Measurements from ENCODE around the gene SH3PXD2A. TPM values are rescaled to one million over a fixed set of nuclear protein-coding genes. Genes with fewer than 3 reads are reported as not detected.

The SH3PXD2A gene
- polyA plus RNA-seq, 4 donors = 2.2 to 28.3 (median 8.7) TPM

DNA sequence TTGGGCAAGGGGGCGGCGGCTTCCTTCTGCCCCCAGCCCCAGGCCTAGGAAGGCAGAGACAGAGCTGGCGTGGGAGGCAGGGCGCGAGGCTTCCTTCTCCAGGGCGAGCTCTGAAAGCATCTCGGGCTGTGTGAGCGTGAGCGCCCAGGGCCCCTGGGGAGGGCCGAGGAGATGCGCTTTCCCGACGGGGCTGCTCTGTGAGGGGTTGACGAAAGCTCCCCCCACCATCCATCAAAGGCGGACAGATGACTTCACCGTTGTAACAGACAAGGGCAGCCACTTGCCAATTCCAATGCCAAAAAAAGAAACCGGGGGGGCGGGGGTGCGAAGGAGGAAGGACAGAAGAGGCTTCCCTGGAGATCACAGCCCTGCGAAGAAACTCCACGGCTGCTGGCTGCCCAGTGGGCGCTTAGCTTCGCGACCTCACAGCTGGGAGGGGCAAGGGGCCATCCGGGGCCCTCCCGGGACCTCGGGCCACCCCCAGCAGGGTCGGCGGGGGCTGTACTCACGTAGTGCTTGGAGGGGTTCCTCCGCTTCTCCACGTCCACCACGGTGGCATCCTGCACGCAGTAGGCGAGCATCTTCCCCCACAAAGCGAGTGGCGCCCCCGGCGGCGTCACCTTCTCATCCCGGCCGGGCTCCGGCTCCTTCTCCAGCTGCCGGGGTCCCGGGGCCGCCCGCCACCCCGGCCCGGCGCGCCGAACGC, 537 bp downstream of the SH3PXD2A start:
- Histone ChIP-seq H3K4me3 (ENCODE audit: low read depth in 1 of 3, low read length in 3 of 3) (peak overlapping the region; percentile 61 to 85 (median 62)), H3K4me1 (ENCODE audit: control insufficient read depth in 3 of 3, insufficient read depth in 2 of 3, low read depth in 1 of 3, low read length in 2 of 3) (peaks cover 0 to 52% (median 12%) of the 10 kb centered on the region in 3 donors), H3K36me3 (ENCODE audit: control insufficient read depth in 3 of 3, insufficient read depth in 2 of 3, low read depth in 1 of 3, low read length in 3 of 3) (peaks cover 0 to 18% (median 0%) of the 10 kb centered on the region in 3 donors), H3K27ac (ENCODE audit: low read depth in 1 of 3, low read length in 2 of 3) (peak overlapping the region; percentile 30 to 79 (median 52)), H3K27me3 (ENCODE audit: control insufficient read depth in 3 of 3, insufficient read depth in 3 of 3, low read length in 3 of 3) (no peaks in the 10 kb centered on the region), H3K9me3 (ENCODE audit: control insufficient read depth in 2 of 2, insufficient read depth in 1 of 2, low read depth in 1 of 2, low read length in 1 of 2) (no peaks in the 10 kb centered on the region)
- DNase-seq = peak in 1 of 2 donors; percentile 67
- WGBS, 3 donors = 1 to 3% (median 1%) methylated on average over 35 to 53 of the region's 53 CpGs
- no peak for FAIRE-seq

DNA sequence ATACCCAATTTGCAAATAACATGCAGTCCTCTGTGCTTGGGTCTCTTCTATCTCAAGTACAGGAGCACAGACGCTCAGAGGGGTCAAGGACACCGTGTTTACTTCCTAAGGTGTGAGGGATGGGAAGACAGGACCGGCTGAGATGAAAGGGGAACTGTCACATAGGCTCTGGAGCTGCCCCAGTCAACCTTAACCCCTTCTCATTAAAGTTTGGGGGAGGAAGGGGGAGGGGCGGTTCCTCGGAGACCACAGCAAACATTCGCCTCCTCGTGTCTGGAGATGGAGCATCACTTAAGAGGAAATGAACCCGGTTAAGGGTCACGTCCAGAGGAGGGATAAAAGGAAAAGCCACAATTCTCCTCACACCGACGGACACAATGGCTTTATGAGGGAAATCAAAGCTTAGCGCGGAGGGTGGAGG, 1.1 kb downstream of the SH3PXD2A start:
- DNase-seq (peak in 1 of 2 donors; percentile 71), FAIRE-seq (no peak)
- H3K27ac ChIP-seq (ENCODE audit: low read depth in 1 of 3, low read length in 2 of 3) = peak overlapping the region; percentile 30 to 79 (median 52)
- peak overlapping the region; percentile 61 to 85 (median 62) for H3K4me3 ChIP-seq (ENCODE audit: low read depth in 1 of 3, low read length in 3 of 3)
- peaks cover 0 to 20% (median 0%) of the 10 kb centered on the region in 3 donors for H3K36me3 ChIP-seq (ENCODE audit: control insufficient read depth in 3 of 3, insufficient read depth in 2 of 3, low read depth in 1 of 3, low read length in 3 of 3)
- H3K27me3 ChIP-seq (ENCODE audit: control insufficient read depth in 3 of 3, insufficient read depth in 3 of 3, low read length in 3 of 3) = no peaks in the 10 kb centered on the region
- H3K9me3 ChIP-seq (ENCODE audit: control insufficient read depth in 2 of 2, insufficient read depth in 1 of 2, low read depth in 1 of 2, low read length in 1 of 2) = no peaks in the 10 kb centered on the region
- H3K4me1 ChIP-seq (ENCODE audit: control insufficient read depth in 3 of 3, insufficient read depth in 2 of 3, low read depth in 1 of 3, low read length in 2 of 3) = peaks cover 0 to 57% (median 12%) of the 10 kb centered on the region in 3 donors
- WGBS, 3 donors = 4 to 8% (median 6%) methylated on average over 12 to 13 of the region's 13 CpGs

DNA sequence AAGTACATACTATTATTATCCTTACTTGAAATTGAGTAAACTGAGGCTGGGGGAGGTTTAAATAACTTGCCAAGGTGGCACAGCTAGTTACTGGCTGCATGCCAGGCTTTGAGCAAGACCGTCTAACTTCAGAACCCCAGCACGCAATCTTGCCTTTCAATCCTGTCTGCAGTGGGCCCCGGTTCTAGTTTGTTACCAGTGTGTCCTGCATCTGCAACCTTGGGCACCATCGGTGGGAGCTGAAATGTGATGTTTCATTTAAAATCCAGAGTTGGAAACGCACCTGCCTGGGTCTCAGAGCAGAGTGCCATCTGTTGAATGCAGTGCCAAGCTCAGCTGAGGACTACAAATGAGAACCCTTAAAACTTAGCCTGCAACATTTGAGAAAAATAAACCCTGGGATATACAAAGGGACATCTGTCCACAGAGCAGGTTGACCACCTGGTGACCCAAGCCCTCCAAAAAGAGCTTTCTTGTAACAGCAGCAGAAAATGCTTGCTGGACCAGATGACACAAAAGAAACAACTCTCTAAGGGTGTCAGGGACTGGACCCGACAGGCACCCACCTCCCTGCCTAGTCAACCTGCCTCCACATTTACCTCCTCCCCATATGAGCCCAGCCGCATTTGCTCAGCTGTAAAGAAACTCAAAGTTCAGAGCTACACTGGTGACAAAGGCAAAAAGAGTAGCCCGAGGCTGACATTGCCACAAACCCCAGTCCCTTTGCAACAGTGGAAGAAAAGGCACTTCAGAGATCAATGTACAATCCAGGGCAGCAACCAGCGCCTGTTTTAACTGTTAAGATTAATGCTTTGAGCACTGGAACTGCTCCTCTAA, 1.7 kb downstream of the SH3PXD2A start:
- Histone ChIP-seq H3K4me1 (ENCODE audit: control insufficient read depth in 3 of 3, insufficient read depth in 2 of 3, low read depth in 1 of 3, low read length in 2 of 3) (peaks cover 0 to 55% (median 12%) of the 10 kb centered on the region in 3 donors), H3K4me3 (ENCODE audit: low read depth in 1 of 3, low read length in 3 of 3) (peak overlapping the region; percentile 61 to 85 (median 62)), H3K36me3 (ENCODE audit: control insufficient read depth in 3 of 3, insufficient read depth in 2 of 3, low read depth in 1 of 3, low read length in 3 of 3) (peaks cover 0 to 25% (median 0%) of the 10 kb centered on the region in 3 donors), H3K9me3 (ENCODE audit: control insufficient read depth in 2 of 2, insufficient read depth in 1 of 2, low read depth in 1 of 2, low read length in 1 of 2) (no peaks in the 10 kb centered on the region), H3K27ac (ENCODE audit: low read depth in 1 of 3, low read length in 2 of 3) (peak overlapping the region in 2 of 3 donors; percentile 52 to 79), H3K27me3 (ENCODE audit: control insufficient read depth in 3 of 3, insufficient read depth in 3 of 3, low read length in 3 of 3) (no peaks in the 10 kb centered on the region)
- FAIRE-seq (no peak), DNase-seq (peak; percentile 58 to 77)
- WGBS, 3 donors = 27 to 48% (median 37%) methylated on average over 9 of the region's 9 CpGs

DNA sequence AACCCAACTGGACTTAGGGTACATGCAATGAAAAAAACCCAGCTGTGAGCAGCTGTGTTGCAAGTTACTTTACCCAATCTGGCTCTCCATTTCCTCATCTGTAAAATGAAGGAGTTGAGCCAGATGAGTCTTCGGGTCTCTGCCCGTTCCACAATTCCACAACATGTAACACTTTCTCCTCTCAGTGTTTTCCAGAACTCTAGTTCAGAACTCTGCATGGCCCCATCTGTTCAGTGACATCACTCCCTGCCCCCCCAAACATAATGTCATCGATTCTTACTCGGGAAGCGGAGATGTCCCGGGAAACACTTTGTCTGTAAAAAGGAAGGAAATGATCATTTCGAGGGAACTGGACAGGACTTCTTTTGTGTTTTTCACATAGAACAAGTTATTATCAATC, 2.5 kb downstream of the SH3PXD2A start:
- FAIRE-seq (no peak), DNase-seq (no peak)
- no peaks in the 10 kb centered on the region for H3K27me3 ChIP-seq (ENCODE audit: control insufficient read depth in 3 of 3, insufficient read depth in 3 of 3, low read length in 3 of 3)
- H3K4me1 ChIP-seq (ENCODE audit: control insufficient read depth in 3 of 3, insufficient read depth in 2 of 3, low read depth in 1 of 3, low read length in 2 of 3) = peaks cover 0 to 59% (median 12%) of the 10 kb centered on the region in 3 donors
- H3K9me3 ChIP-seq (ENCODE audit: control insufficient read depth in 2 of 2, insufficient read depth in 1 of 2, low read depth in 1 of 2, low read length in 1 of 2) = no peaks in the 10 kb centered on the region
- H3K4me3 ChIP-seq (ENCODE audit: low read depth in 1 of 3, low read length in 3 of 3) = no peak overlapping the region
- peak overlapping the region in 1 of 3 donors; percentile 70 for H3K27ac ChIP-seq (ENCODE audit: low read depth in 1 of 3, low read length in 2 of 3)
- H3K36me3 ChIP-seq (ENCODE audit: control insufficient read depth in 3 of 3, insufficient read depth in 2 of 3, low read depth in 1 of 3, low read length in 3 of 3) = peaks cover 0 to 29% (median 0%) of the 10 kb centered on the region in 3 donors
- 62 to 86% (median 71%) methylated on average over 7 of the region's 7 CpGs for WGBS, 3 donors

DNA sequence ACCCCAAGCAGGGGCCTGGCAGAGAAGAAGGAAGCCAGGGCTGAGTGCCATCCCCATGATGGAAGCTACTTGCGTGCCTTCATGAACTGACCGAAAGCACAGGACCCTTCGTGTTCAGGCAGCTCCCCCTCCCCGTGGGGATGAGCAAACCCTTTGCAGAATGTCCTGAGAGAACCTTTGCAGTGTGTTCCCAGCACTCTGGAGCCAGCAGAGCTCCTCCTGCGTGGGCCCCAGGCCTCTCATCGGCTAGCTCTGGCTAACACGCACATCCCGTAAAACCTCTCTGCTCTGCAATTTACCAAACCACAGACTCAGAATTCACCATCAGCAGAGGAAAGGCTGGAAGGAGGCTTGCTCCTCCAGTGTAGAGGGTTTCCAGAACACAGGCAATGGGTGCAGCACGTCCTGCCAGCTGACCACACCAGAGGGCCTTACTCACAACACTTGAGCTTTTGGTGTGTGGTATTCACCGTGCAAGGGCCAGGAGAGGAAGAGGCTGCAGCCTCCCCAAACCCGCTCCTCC, 3.1 kb downstream of the SH3PXD2A start:
- Histone ChIP-seq H3K27me3 (ENCODE audit: control insufficient read depth in 3 of 3, insufficient read depth in 3 of 3, low read length in 3 of 3) (no peaks in the 10 kb centered on the region), H3K4me1 (ENCODE audit: control insufficient read depth in 3 of 3, insufficient read depth in 2 of 3, low read depth in 1 of 3, low read length in 2 of 3) (peaks cover 0 to 59% (median 12%) of the 10 kb centered on the region in 3 donors), H3K9me3 (ENCODE audit: control insufficient read depth in 2 of 2, insufficient read depth in 1 of 2, low read depth in 1 of 2, low read length in 1 of 2) (no peaks in the 10 kb centered on the region), H3K4me3 (ENCODE audit: low read depth in 1 of 3, low read length in 3 of 3) (no peak overlapping the region), H3K27ac (ENCODE audit: low read depth in 1 of 3, low read length in 2 of 3) (peak overlapping the region in 1 of 3 donors; percentile 70), H3K36me3 (ENCODE audit: control insufficient read depth in 3 of 3, insufficient read depth in 2 of 3, low read depth in 1 of 3, low read length in 3 of 3) (peaks cover 0 to 31% (median 0%) of the 10 kb centered on the region in 3 donors)
- WGBS, 3 donors = 65 to 82% (median 75%) methylated on average over 11 of the region's 11 CpGs
- no peak for DNase-seq
- FAIRE-seq = no peak

DNA sequence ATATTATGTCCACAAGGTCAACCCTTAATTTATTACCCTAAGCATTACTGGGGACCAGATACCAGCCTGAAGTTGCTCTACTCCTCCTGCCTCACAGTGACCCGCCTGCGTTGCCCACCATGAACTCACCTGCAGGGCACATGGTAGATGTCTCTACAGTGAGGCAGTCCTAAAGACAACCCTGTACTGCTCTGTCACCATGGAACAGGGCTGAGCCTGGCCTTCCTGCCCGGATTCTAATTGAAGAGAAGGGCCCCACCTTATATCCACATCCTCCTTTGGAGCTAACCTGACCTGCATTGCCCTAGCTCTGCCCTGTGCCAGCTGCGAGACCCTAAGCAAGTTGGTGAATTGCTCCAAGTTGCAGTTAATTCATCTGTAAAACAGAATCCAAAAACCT, 4.1 kb downstream of the SH3PXD2A start:
- Histone ChIP-seq H3K27ac (ENCODE audit: low read depth in 1 of 3, low read length in 2 of 3) (peak overlapping the region in 1 of 3 donors; percentile 84), H3K4me1 (ENCODE audit: control insufficient read depth in 3 of 3, insufficient read depth in 2 of 3, low read depth in 1 of 3, low read length in 2 of 3) (peaks cover 0 to 66% (median 16%) of the 10 kb centered on the region in 3 donors), H3K36me3 (ENCODE audit: control insufficient read depth in 3 of 3, insufficient read depth in 2 of 3, low read depth in 1 of 3, low read length in 3 of 3) (peaks cover 0 to 34% (median 0%) of the 10 kb centered on the region in 3 donors), H3K9me3 (ENCODE audit: control insufficient read depth in 2 of 2, insufficient read depth in 1 of 2, low read depth in 1 of 2, low read length in 1 of 2) (no peaks in the 10 kb centered on the region), H3K4me3 (ENCODE audit: low read depth in 1 of 3, low read length in 3 of 3) (no peak overlapping the region), H3K27me3 (ENCODE audit: control insufficient read depth in 3 of 3, insufficient read depth in 3 of 3, low read length in 3 of 3) (no peaks in the 10 kb centered on the region)
- no peak for FAIRE-seq
- no peak for DNase-seq
- 80 to 83% (median 82%) methylated on average over 4 of the region's 4 CpGs for WGBS, 3 donors

DNA sequence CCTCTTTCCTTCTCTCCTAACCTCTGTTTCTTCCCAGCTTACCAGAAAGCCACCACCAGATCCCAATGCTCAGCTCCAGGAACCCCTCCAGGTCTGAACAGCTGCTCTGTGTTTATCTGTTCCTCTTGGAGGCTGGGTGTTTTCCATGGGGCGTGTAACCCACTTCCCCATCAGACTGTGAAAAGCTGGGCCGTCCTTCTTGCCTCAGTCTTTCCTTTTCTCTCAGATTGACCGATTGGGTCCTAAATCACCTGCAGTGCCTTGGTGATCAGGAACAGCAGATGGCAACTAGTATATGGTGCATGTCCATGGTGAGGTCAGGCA, 4.8 kb downstream of the SH3PXD2A start:
- Histone ChIP-seq H3K27ac (ENCODE audit: low read depth in 1 of 3, low read length in 2 of 3) (peak overlapping the region in 2 of 3 donors; percentile 9 to 84), H3K4me3 (ENCODE audit: low read depth in 1 of 3, low read length in 3 of 3) (no peak overlapping the region), H3K4me1 (ENCODE audit: control insufficient read depth in 3 of 3, insufficient read depth in 2 of 3, low read depth in 1 of 3, low read length in 2 of 3) (peaks cover 0 to 69% (median 20%) of the 10 kb centered on the region in 3 donors), H3K36me3 (ENCODE audit: control insufficient read depth in 3 of 3, insufficient read depth in 2 of 3, low read depth in 1 of 3, low read length in 3 of 3) (peaks cover 0 to 34% (median 0%) of the 10 kb centered on the region in 3 donors), H3K27me3 (ENCODE audit: control insufficient read depth in 3 of 3, insufficient read depth in 3 of 3, low read length in 3 of 3) (no peaks in the 10 kb centered on the region), H3K9me3 (ENCODE audit: control insufficient read depth in 2 of 2, insufficient read depth in 1 of 2, low read depth in 1 of 2, low read length in 1 of 2) (no peaks in the 10 kb centered on the region)
- WGBS, 3 donors = 52 to 78% (median 58%) methylated on average over 3 of the region's 3 CpGs
- DNase-seq (no peak), FAIRE-seq (no peak)

DNA sequence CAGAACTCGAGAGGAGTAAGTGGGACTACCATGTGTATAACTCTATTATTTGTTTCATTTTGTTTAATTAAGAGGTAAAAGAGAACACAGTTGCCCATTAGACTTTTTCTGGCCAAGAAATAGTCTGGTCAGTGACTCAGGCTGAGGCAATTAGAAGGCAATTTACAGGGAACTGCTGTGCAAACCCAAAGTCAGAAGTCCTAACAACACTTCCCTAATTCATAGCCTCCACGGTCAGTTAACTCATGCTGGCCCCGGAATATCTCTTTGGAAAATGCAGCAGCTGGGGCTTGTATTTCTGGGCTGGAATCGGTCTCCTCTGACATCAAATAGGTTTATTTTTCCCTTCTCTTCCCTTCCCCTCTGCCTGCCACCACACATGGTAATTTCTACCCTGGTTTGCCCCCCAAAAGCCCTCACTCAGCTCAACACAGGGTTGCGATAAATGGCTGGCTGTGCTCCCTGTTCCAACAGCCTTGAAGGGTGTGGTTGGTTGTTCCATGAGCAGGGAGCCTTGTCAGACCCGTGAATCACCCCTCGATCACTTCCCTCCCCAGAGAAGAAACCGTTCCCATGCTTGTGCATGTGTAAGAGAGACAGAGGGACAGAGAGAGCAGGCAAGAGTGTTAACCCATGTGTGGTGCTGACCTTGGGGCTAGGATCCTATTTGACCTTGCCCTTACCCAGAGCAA, 5.3 kb downstream of the SH3PXD2A start:
- peaks cover 0 to 34% (median 0%) of the 10 kb centered on the region in 3 donors for H3K36me3 ChIP-seq (ENCODE audit: control insufficient read depth in 3 of 3, insufficient read depth in 2 of 3, low read depth in 1 of 3, low read length in 3 of 3)
- WGBS, 3 donors = 49 to 70% (median 70%) methylated on average over 8 of the region's 8 CpGs
- no peaks in the 10 kb centered on the region for H3K9me3 ChIP-seq (ENCODE audit: control insufficient read depth in 2 of 2, insufficient read depth in 1 of 2, low read depth in 1 of 2, low read length in 1 of 2)
- no peak for FAIRE-seq
- H3K4me3 ChIP-seq (ENCODE audit: low read depth in 1 of 3, low read length in 3 of 3) = no peak overlapping the region
- no peaks in the 10 kb centered on the region for H3K27me3 ChIP-seq (ENCODE audit: control insufficient read depth in 3 of 3, insufficient read depth in 3 of 3, low read length in 3 of 3)
- peaks cover 0 to 70% (median 21%) of the 10 kb centered on the region in 3 donors for H3K4me1 ChIP-seq (ENCODE audit: control insufficient read depth in 3 of 3, insufficient read depth in 2 of 3, low read depth in 1 of 3, low read length in 2 of 3)
- no peak for DNase-seq
- H3K27ac ChIP-seq (ENCODE audit: low read depth in 1 of 3, low read length in 2 of 3) = peak overlapping the region in 2 of 3 donors; percentile 9 to 84
